HT-29 (cell line): ENCODE results near the gene VDAC1. TPM values are rescaled to one million over a fixed set of nuclear protein-coding genes. Genes with fewer than 3 reads are reported as not detected.

Source experiments
- DNase-seq: peaks from one replicate; pipeline ENCODE4 v3.0.0-alpha.2; 2015; ENCODE audit warnings: low spot score
- total RNA-seq: library from RNA; depleted of rRNA; stranded (reverse); fragments of >200 nt; shearing (Covaris generic); gene quantifications from 2 replicates; pipeline ENCODE4 v1.2.3, GENCODE V29; 2014

The VDAC1 gene
- total RNA-seq, 1 experiment from 2014 or later = 129 TPM

GRCh38 chr5:134024811-134025210 is 20.0 kb upstream of the VDAC1 start:
- DNase-seq = no peak

DNA sequence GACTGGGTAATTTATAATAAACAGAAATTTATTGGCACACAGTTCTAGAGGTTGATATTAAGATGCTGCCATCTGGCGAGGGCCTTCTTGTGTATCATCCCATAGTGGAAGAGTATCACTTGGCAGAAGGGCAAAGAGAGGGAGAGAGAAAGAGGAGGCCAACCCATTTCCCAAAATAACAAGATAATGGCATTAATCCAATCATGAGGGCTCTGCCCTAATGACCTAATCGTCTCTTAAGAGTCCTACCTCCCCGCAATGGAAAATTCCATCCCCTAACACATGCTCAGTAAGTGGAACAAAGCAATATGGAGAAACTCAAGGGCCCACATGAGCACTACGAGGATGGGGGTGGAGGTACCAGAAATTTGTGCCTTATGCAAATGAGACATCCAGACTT is 17.6 kb upstream of the VDAC1 start:
- no peak for DNase-seq

GRCh38 chr5:134020188-134020587 is 15.4 kb upstream of the VDAC1 start:
- peak; percentile 78 for DNase-seq

GRCh38 chr5:134019636-134020035 is 14.9 kb upstream of the VDAC1 start:
- no peak for DNase-seq

- DNase-seq = no peak
Measured at GRCh38 chr5:134018986-134019316, 14.2 kb upstream of the VDAC1 start.

- DNase-seq = peak; percentile 96
Measured at GRCh38 chr5:134018154-134018985, 13.6 kb upstream of the VDAC1 start.

DNA sequence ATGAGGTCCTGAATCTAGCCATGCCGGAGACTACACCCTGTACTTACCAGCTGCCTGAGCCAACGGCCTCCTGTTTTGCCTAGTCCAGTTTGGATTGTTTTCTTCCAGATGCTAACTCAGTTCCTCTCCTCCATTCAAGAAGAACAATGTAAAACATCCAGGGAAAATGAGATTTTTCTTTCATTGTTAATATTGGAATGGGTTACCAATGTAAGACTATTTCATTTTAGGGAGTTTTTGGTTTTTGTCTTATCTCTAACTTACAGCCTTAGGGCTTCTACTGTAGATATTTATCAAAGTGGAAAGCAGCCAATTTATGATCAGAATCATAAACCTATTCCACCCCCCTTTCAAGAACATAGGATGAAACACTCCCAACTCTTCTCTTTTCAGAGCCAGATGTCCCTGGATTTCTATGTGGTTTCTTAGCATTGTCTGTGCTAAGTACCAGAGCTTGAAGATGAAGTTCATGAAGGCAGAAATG is 3.5 kb upstream of the VDAC1 start:
- no peak for DNase-seq

GRCh38 chr5:134007581-134008265 is 2.9 kb upstream of the VDAC1 start:
- peak; percentile 28 for DNase-seq

GRCh38 chr5:134006115-134006514 is 1.3 kb upstream of the VDAC1 start:
- no peak for DNase-seq

- peak; percentile 69 for DNase-seq
Measured at GRCh38 chr5:134005417-134006061, 764 bp upstream of the VDAC1 start.

DNA sequence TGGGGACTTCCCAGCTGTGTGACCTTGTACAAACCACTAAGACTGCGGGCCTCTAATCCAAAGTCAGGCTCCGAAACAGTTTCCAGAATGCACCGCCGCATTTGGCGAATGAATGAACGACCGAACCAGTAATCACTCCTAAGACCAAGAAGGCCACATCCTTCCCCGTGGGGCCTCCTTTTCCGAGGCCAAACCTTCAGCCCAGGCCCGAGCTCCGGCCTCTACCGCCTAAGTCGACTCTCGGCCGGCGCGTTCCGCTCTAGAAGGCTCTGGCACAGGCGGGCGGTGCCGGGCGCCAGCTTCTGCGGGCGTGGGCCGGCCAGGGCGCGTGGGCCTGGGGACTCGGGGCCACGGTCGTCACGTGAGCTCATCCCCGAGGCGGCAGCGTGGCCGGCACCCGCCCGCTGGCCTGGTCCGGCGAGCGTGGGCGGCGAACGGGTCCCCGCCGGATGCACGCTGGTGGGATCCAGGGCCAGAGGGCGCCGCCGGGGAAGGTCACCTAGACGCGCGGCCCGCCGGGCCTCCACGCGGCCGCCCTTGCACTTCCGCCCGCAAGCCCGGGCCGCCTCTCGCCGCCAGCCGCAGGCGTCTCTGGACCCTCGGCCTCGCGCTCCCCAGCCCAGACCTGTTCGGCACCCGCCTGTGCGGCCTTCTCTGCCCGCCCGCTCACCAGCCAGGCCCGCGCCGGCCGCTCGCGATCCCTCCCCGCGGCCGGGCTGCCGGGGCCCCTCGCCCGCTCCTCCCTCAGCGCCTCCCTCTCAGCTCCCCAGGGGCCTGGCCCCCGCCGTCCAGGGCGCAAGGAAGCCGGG is 754 bp downstream of the VDAC1 start:
- DNase-seq = peak; percentile 51

DNA sequence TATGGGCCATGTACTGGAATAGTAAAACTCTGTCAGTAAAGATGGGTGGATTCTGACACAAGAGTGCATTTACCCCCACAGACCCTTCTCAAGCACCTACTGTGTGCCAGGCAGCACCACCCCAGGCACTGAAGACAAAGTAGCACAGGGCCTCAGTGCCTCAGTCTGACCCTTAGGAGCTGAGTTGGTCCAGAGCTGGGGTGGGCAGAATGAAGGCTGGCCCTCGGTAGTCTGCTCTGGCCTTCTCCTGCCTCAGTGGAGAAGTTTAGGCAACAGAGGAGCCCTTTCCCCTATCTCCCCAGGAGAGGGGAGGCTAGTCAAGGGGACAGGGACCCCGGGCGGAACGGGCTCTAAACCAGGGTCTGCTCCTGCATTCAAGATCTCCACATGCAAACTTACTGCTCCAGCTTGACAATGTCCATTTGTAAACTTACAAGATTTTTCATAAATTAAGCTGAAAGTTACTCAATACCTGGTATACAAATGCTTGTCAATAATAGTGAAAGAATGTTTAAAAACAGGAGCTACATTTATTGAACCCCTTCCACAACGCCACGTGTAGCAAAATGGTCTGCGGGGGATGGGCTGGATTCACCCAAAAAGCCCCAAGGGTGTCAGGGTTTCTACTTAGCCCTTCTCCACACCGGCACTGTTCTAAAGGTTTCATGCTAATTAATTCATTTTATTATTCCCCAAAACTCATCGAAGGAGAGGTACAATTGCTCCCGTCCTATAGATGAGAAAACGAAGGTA is 1.5 kb downstream of the VDAC1 start:
- no peak for DNase-seq

GRCh38 chr5:134001938-134002731 is 2.6 kb downstream of the VDAC1 start:
- DNase-seq = no peak

- no peak for DNase-seq
Measured at GRCh38 chr5:134000696-134001453, 3.9 kb downstream of the VDAC1 start.

- no peak for DNase-seq
Measured at GRCh38 chr5:134000091-134000511, 4.7 kb downstream of the VDAC1 start.

DNA sequence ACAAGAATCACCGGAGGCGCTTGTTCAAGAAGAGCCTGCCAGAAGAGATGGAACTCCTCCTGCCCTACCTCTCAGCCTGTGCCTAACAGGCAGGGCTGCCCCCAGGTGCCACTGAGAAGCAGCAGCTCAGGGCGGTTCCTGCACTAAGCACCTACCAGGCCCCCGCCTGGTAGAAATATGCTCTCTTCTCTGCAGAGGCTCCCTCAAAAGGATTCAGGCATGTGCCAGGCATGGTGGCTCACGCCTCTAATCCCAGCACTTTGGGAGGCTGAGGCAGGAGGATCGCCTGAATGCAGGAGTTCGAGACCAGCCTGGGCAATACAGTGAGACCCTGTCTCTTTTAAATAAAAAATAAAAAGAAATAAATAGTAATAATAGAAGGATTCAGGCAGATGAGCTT is 6.0 kb downstream of the VDAC1 start:
- no peak for DNase-seq

GRCh38 chr5:133998042-133998441 is 6.7 kb downstream of the VDAC1 start:
- DNase-seq = no peak

DNA sequence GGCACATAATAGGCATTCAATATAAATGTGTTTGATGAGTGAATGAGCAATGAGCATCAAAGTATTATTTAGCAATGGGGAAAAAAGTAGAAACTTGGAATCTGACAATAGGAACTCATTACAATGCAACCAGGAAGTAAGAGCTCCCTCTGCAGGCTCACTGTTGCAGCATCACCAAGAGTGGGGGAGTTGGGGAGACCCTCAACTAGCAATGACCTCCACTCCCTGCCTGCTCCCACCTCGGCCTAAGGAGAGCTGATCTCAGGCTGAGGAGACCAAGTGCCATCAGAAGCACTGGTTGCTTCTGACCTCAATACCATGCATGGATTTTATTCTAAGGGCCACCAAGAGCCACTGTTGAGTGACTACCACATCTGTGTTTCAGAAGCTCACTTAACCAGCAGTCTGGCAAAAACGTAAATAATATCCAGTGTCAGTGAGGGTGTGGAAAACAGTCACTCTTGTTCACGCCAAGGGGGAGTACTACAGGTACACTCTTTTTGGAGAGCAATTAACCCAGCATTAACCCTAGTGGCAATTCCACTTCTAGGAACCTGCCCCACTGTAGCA is 8.0 kb downstream of the VDAC1 start:
- no peak for DNase-seq
